OCI-LY7 (cell line): ENCODE results near the gene ADGRD1.

Experiments used
- CTCF ChIP-seq: fragments of 200-600 bp; sonication (generic); conservative IDR thresholded peaks from 2 replicates; pipeline ENCODE4 v1.5.1; 2014; ENCODE audit warnings: mild to moderate bottlenecking, antibody characterized with exemption, low read length, moderate library complexity, mixed read lengths
- EZH2phosphoT487 ChIP-seq: fragments of 200-600 bp; sonication (generic); IDR thresholded peaks from 2 replicates; pipeline ENCODE4 v1.6.1; 2018; ENCODE audit warnings: low read depth, borderline replicate concordance, mild to moderate bottlenecking, mixed run types, antibody characterized with exemption, low read length, moderate library complexity, mixed read lengths

DNA sequence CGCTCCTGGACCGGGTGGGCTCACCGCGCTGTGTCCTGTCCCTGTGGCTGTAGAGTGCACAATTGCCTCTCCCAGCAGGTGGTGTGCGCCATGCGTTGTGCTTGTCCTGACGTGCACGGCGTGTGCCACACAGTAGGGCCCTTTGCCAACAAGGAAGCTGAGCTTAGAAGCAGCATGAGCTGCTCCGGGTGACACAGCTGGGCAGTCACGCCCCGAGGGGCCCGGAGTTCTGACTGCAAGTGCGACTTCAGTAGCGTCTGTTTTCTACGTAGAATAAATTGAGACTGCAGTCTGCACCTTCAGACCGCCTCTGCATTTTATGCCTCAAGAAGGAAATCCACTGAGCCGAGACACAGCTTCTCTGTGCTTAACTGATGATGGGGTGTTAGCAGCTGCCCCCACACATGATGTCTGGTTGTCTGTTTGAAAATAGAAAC lies 81.6 kb downstream of the ADGRD1 start:
- TF ChIP-seq CTCF: no peak
- TF ChIP-seq EZH2phosphoT487: no peak
